Gastrocnemius medialis (tissue), 4 donors: ENCODE results near the gene EML5.

Experiments used
- POLR2A ChIP-seq, 2 donors: fragments of 450-650 bp; IDR thresholded peaks; one replicate each; pipeline ENCODE4 v1.6.1; 2017; ENCODE audit warnings: antibody characterized with exemption in 2 of 2, mild to moderate bottlenecking in 2 of 2, moderate library complexity in 2 of 2
- TF ChIP-seq, protein P1 (sequence below), 5 experiments: fragments of 450-650 bp in 3 of 5; fragments of 200-600 bp in 2 of 5; sonication (generic) in 2 of 5; IDR thresholded peaks in 4 of 5; conservative IDR thresholded peaks in 1 of 5; 1 replicate in 4 of 5; 2 replicates in 1 of 5; pipeline ENCODE4 v1.5.1; 2016 to 2019; ENCODE audit warnings: antibody characterized with exemption in 5 of 5, mild to moderate bottlenecking in 3 of 5, moderate library complexity in 3 of 5

DNA sequence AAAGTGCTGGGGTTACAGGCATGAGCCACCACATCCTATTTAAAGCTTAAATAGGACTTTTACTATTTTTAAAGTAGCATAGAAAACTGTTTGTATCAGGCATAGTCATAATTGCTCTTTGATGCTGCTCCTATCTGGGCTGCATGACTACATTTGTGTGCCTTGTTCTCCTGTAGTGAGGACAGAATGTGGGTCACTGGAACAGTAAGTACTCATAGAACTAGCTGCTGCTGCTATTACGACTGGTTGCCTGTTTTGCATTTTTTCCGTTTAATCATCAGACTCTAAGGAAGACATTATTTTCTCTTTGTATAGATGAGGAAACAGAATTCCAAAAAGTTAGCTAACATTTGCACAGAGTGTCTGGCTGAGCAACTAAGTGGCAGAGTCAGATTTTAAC, 187.2 kb downstream of the EML5 start:
- TF ChIP-seq, protein P1, sequence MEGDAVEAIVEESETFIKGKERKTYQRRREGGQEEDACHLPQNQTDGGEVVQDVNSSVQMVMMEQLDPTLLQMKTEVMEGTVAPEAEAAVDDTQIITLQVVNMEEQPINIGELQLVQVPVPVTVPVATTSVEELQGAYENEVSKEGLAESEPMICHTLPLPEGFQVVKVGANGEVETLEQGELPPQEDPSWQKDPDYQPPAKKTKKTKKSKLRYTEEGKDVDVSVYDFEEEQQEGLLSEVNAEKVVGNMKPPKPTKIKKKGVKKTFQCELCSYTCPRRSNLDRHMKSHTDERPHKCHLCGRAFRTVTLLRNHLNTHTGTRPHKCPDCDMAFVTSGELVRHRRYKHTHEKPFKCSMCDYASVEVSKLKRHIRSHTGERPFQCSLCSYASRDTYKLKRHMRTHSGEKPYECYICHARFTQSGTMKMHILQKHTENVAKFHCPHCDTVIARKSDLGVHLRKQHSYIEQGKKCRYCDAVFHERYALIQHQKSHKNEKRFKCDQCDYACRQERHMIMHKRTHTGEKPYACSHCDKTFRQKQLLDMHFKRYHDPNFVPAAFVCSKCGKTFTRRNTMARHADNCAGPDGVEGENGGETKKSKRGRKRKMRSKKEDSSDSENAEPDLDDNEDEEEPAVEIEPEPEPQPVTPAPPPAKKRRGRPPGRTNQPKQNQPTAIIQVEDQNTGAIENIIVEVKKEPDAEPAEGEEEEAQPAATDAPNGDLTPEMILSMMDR (IDR thresholded peaks at IDR 0.05 in 4 of 5, conservative IDR thresholded peaks at IDR 0.05 in 1 of 5): no peak
- TF ChIP-seq POLR2A (IDR thresholded peaks at IDR 0.05): no peak
